Measurements from ENCODE around the gene CDK11B. TPM values are rescaled to one million over a fixed set of nuclear protein-coding genes. Genes with fewer than 3 reads are reported as not detected.
"Not testable (repeated sequence)": the region's sequence is repeated elsewhere in the genome, so short reads cannot be mapped to it uniquely, and the experiment has no call there.

Gene CDK11B
- polyA plus RNA-seq, 1 donor (not counting 4 experiments of a cell fraction or from before 2014, with no cell fraction given) = 5.9 TPM

GRCh38 chr1:1597275-1597930 lies 61.4 kb downstream of the CDK11B start:
- Histone ChIP-seq H4K20me1 (ENCODE audit: control insufficient read depth, extremely low read depth, insufficient read depth, low read length) (no peaks in the 10 kb centered on the region), H2AFZ (ENCODE audit: control insufficient read depth, low read length) (no peak overlapping the region), H3K4me1 (ENCODE audit: control insufficient read depth, extremely low read depth, insufficient read depth, low read length) (peaks cover 7% of the 10 kb centered on the region), H3K27ac (ENCODE audit: control insufficient read depth, insufficient read depth, low read length) (no peak overlapping the region), H3K9ac (ENCODE audit: control insufficient read depth, extremely low read depth, insufficient read depth, low read length) (no peak overlapping the region), H3K27me3 (ENCODE audit: control insufficient read depth, extremely low read depth, insufficient read depth, low read length) (peaks cover 21% of the 10 kb centered on the region), H3K9me1 (ENCODE audit: control insufficient read depth, extremely low read depth, insufficient read depth, low read length) (no peaks in the 10 kb centered on the region), H3K4me3 (ENCODE audit: control insufficient read depth in 2 of 3, extremely low read depth in 1 of 3, insufficient read depth in 2 of 3, low read depth in 1 of 3, low read length in 3 of 3) (no peak overlapping the region), H3K36me3 (ENCODE audit: control insufficient read depth in 2 of 2, extremely low read depth in 1 of 2, insufficient read depth in 2 of 2, low read length in 2 of 2) (no peaks in the 10 kb centered on the region), H3K79me2 (ENCODE audit: control insufficient read depth, insufficient read depth, low read length) (no peaks in the 10 kb centered on the region), H3K9me3 (ENCODE audit: control insufficient read depth, low read depth, low read length) (no peaks in the 10 kb centered on the region), H3K4me2 (ENCODE audit: control insufficient read depth, extremely low read depth, insufficient read depth, low read depth, low read length) (no peak overlapping the region)
- DNase-seq (ENCODE audit: low read depth, low spot score) (no peak), FAIRE-seq (no peak)
- dilution Hi-C loops (cut with MboI; ENCODE audit: extremely low pct_ligation_motif_present, low sequenced_read_pairs) = no loop called here
- peak; percentile 35 to 52 (median 44) for TF ChIP-seq CTCF (optimal IDR thresholded peaks at IDR 0.05 in 1 of 3, IDR thresholded peaks at IDR 0.05 in 1 of 3, conservative IDR thresholded peaks at IDR 0.05 in 1 of 3; ENCODE audit: extremely low read depth in 1 of 3, insufficient read depth in 2 of 3, low read length in 3 of 3)
- TF ChIP-seq EZH2 (IDR thresholded peaks at IDR 0.05; ENCODE audit: low read length) = no peak

- H3K4me2 ChIP-seq (ENCODE audit: control insufficient read depth, extremely low read depth, insufficient read depth, low read depth, low read length) = no peak overlapping the region
- dilution Hi-C loops (cut with MboI; ENCODE audit: extremely low pct_ligation_motif_present, low sequenced_read_pairs) = no loop called here
- no peaks in the 10 kb centered on the region for H3K79me2 ChIP-seq (ENCODE audit: control insufficient read depth, insufficient read depth, low read length)
- H3K9ac ChIP-seq (ENCODE audit: control insufficient read depth, extremely low read depth, insufficient read depth, low read length) = no peak overlapping the region
- H3K36me3 ChIP-seq (ENCODE audit: control insufficient read depth in 2 of 2, extremely low read depth in 1 of 2, insufficient read depth in 2 of 2, low read length in 2 of 2) = no peaks in the 10 kb centered on the region
- H3K4me1 ChIP-seq (ENCODE audit: control insufficient read depth, extremely low read depth, insufficient read depth, low read length) = peaks cover 7% of the 10 kb centered on the region
- DNase-seq (ENCODE audit: low read depth, low spot score) (no peak), FAIRE-seq (no peak)
- no peaks in the 10 kb centered on the region for H4K20me1 ChIP-seq (ENCODE audit: control insufficient read depth, extremely low read depth, insufficient read depth, low read length)
- no peak for TF ChIP-seq EZH2 (IDR thresholded peaks at IDR 0.05; ENCODE audit: low read length)
- TF ChIP-seq CTCF (optimal IDR thresholded peaks at IDR 0.05 in 1 of 3, IDR thresholded peaks at IDR 0.05 in 1 of 3, conservative IDR thresholded peaks at IDR 0.05 in 1 of 3; ENCODE audit: extremely low read depth in 1 of 3, insufficient read depth in 2 of 3, low read length in 3 of 3) = no peak
- H3K27ac ChIP-seq (ENCODE audit: control insufficient read depth, insufficient read depth, low read length) = no peak overlapping the region
- no peaks in the 10 kb centered on the region for H3K9me3 ChIP-seq (ENCODE audit: control insufficient read depth, low read depth, low read length)
- no peak overlapping the region for H3K4me3 ChIP-seq (ENCODE audit: control insufficient read depth in 2 of 3, extremely low read depth in 1 of 3, insufficient read depth in 2 of 3, low read depth in 1 of 3, low read length in 3 of 3)
- H3K27me3 ChIP-seq (ENCODE audit: control insufficient read depth, extremely low read depth, insufficient read depth, low read length) = peaks cover 21% of the 10 kb centered on the region
- no peaks in the 10 kb centered on the region for H3K9me1 ChIP-seq (ENCODE audit: control insufficient read depth, extremely low read depth, insufficient read depth, low read length)
- H2AFZ ChIP-seq (ENCODE audit: control insufficient read depth, low read length) = no peak overlapping the region
Measured at GRCh38 chr1:1596493-1597274, 62.1 kb downstream of the CDK11B start.

- H3K4me2 ChIP-seq (ENCODE audit: control insufficient read depth, extremely low read depth, insufficient read depth, low read depth, low read length); H4K20me1 ChIP-seq (ENCODE audit: control insufficient read depth, extremely low read depth, insufficient read depth, low read length); H3K4me3 ChIP-seq (ENCODE audit: control insufficient read depth in 2 of 3, extremely low read depth in 1 of 3, insufficient read depth in 2 of 3, low read depth in 1 of 3, low read length in 3 of 3); H3K36me3 ChIP-seq (ENCODE audit: control insufficient read depth in 2 of 2, extremely low read depth in 1 of 2, insufficient read depth in 2 of 2, low read length in 2 of 2); H3K79me2 ChIP-seq (ENCODE audit: control insufficient read depth, insufficient read depth, low read length); H3K9me1 ChIP-seq (ENCODE audit: control insufficient read depth, extremely low read depth, insufficient read depth, low read length); H3K9ac ChIP-seq (ENCODE audit: control insufficient read depth, extremely low read depth, insufficient read depth, low read length); H2AFZ ChIP-seq (ENCODE audit: control insufficient read depth, low read length); H3K27ac ChIP-seq (ENCODE audit: control insufficient read depth, insufficient read depth, low read length); dilution Hi-C loops (cut with MboI; ENCODE audit: extremely low pct_ligation_motif_present, low sequenced_read_pairs); FAIRE-seq; H3K9me3 ChIP-seq (ENCODE audit: control insufficient read depth, low read depth, low read length); DNase-seq (ENCODE audit: low read depth, low spot score): not testable (repeated sequence)
- peaks cover 15% of the 10 kb centered on the region for H3K27me3 ChIP-seq (ENCODE audit: control insufficient read depth, extremely low read depth, insufficient read depth, low read length)
- peaks cover 10% of the 10 kb centered on the region for H3K4me1 ChIP-seq (ENCODE audit: control insufficient read depth, extremely low read depth, insufficient read depth, low read length)
Measured at GRCh38 chr1:1595341-1595740, 63.5 kb downstream of the CDK11B start.
